ENCODE results near the gene PMVK.

GRCh38 chr1:154948079-154948478 lies 11.6 kb upstream of the PMVK start:
- no peak for TF ChIP-seq CTCF (IDR thresholded peaks at IDR 0.05)
- no peak for TF ChIP-seq POLR2A (IDR thresholded peaks at IDR 0.05)

All from thyroid gland (tissue), 4 donors.